COR-L47 (cell line): ENCODE results near the gene CLEC7A.

Experiments
- DNase-seq: peaks from one replicate; lab custom pipeline; 2025; lab: John Stamatoyannopoulos, UW

CLEC7A gene

GRCh38 chr12:10130042-10130441, at the start of gene CLEC7A:
Gene CLEC7A, minus strand, starts transcription at chr12:10130199. Its CDS starts 117 bp downstream, at chr12:10130082.
- DNase-seq, result no peak

- DNase-seq, result no peak
These were observed 49.8 kb upstream of the CLEC7A start for GRCh38 chr12:10179776-10180181.

- no peak for DNase-seq
These were observed 48.8 kb upstream of the CLEC7A start, which contains the start of gene TMEM52B for GRCh38 chr12:10178821-10179220. Gene TMEM52B, plus strand, starts transcription at chr12:10179032. Its CDS starts 543 bp downstream, at chr12:10179575.

- DNase-seq, result no peak
These were observed 46.0 kb upstream of the CLEC7A start for GRCh38 chr12:10175846-10176636.

- DNase-seq, result no peak
These were observed 45.1 kb upstream of the CLEC7A start for GRCh38 chr12:10174986-10175614.

GRCh38 chr12:10171973-10172728, 42.2 kb upstream of the CLEC7A start, which contains the start of gene OLR1:
Gene OLR1, minus strand, starts transcription at chr12:10172132. Its CDS starts 55 bp downstream, at chr12:10172077.
- no peak for DNase-seq

- no peak for DNase-seq
These were observed 40.2 kb upstream of the CLEC7A start for GRCh38 chr12:10170216-10170615.

- DNase-seq, result no peak
These were observed 39.1 kb upstream of the CLEC7A start for GRCh38 chr12:10169104-10169503.

GRCh38 chr12:10167599-10167998, 37.6 kb upstream of the CLEC7A start:
- DNase-seq, result no peak

GRCh38 chr12:10165421-10165820, 35.4 kb upstream of the CLEC7A start:
- DNase-seq, result no peak

GRCh38 chr12:10163084-10163483, 33.1 kb upstream of the CLEC7A start:
- no peak for DNase-seq

GRCh38 chr12:10160617-10161385, 30.8 kb upstream of the CLEC7A start:
- DNase-seq, result no peak

- no peak for DNase-seq
These were observed 29.3 kb upstream of the CLEC7A start for GRCh38 chr12:10159280-10159679.

- DNase-seq, result no peak
These were observed 28.4 kb upstream of the CLEC7A start for GRCh38 chr12:10158406-10158805.

- no peak for DNase-seq
These were observed 26.0 kb upstream of the CLEC7A start for GRCh38 chr12:10155966-10156365.

GRCh38 chr12:10154145-10154496, 24.1 kb upstream of the CLEC7A start:
- DNase-seq, result no peak

GRCh38 chr12:10153271-10154144, 23.5 kb upstream of the CLEC7A start:
- no peak for DNase-seq

GRCh38 chr12:10151621-10152020, 21.6 kb upstream of the CLEC7A start:
- DNase-seq, result no peak

- no peak for DNase-seq
These were observed 17.9 kb upstream of the CLEC7A start for GRCh38 chr12:10147714-10148403.

GRCh38 chr12:10142976-10143589, 13.1 kb upstream of the CLEC7A start:
- no peak for DNase-seq
